ENCODE results near the gene KRTAP4-8.

DNA sequence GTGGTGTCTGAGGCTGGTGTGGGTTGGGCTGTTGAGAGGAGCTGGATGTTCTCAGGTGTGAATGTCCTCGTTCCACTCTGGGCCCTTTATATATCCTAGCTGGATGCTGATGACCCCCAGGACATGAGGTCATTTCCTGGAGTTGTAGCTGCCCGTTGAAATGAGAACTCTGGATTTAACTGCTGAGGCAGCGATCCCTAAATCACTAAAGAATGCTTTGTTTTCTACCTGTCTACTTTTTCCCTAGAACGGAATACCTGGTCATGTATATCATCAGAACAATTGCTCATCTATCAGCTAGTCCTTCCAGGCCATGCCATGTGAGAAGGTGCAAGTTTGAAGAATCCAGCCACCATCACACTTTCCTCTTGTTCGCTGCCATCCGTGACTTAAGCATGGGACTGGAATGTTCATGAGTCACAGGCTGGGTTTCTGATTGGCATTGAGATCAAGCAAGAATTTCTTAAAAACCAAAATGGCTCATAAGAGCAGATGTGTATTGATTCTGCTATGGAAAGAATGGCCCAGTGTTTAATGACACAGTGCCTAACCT is 37.8 kb downstream of the KRTAP4-8 start, which contains the start of gene KRTAP2-3:
- TF ChIP-seq, protein P1, sequence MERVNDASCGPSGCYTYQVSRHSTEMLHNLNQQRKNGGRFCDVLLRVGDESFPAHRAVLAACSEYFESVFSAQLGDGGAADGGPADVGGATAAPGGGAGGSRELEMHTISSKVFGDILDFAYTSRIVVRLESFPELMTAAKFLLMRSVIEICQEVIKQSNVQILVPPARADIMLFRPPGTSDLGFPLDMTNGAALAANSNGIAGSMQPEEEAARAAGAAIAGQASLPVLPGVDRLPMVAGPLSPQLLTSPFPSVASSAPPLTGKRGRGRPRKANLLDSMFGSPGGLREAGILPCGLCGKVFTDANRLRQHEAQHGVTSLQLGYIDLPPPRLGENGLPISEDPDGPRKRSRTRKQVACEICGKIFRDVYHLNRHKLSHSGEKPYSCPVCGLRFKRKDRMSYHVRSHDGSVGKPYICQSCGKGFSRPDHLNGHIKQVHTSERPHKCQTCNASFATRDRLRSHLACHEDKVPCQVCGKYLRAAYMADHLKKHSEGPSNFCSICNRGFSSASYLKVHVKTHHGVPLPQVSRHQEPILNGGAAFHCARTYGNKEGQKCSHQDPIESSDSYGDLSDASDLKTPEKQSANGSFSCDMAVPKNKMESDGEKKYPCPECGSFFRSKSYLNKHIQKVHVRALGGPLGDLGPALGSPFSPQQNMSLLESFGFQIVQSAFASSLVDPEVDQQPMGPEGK (tag by site-specific recombination; IDR thresholded peaks at IDR 0.05), result no peak
- TF ChIP-seq AEBP2 (tag by site-specific recombination; IDR thresholded peaks at IDR 0.05; ENCODE audit: borderline replicate concordance), result no peak
- no peak for TF ChIP-seq ZNF335 (tag by site-specific recombination; conservative IDR thresholded peaks at IDR 0.05)
- no peak for TF ChIP-seq ZNF501 (tag by site-specific recombination; IDR thresholded peaks at IDR 0.05)
